ENCODE measurements around the gene WASF3.

GRCh38 chr13:26605845-26606244, 48.4 kb downstream of the WASF3 start:
- TF ChIP-seq POLR2A (IDR thresholded peaks at IDR 0.05; ENCODE audit: low read depth, low read length) (no peak), TAF1 (IDR thresholded peaks at IDR 0.05; ENCODE audit: low read depth, low read length) (no peak), POLR2AphosphoS5 (IDR thresholded peaks at IDR 0.05; ENCODE audit: low read depth, low read length) (no peak), SPI1 (IDR thresholded peaks at IDR 0.05; ENCODE audit: low read depth, low read length) (no peak)
